GM12801 (cell line): ENCODE results near the gene NUDT4.

Experiments used
- CTCF ChIP-seq: IDR thresholded peaks from one replicate; pipeline ENCODE4 v1.5.1; 2011; ENCODE audit warnings: control low read depth; ENCODE audit not compliant: insufficient read length; ENCODE audit errors: extremely low read depth

NUDT4 gene

GRCh38 chr12:93448796-93449195, 71.1 kb downstream of the NUDT4 start:
- TF ChIP-seq CTCF, result no peak

- TF ChIP-seq CTCF, result no peak
These were observed 71.6 kb downstream of the NUDT4 start for GRCh38 chr12:93449277-93449676.

- TF ChIP-seq CTCF, result no peak
These were observed 73.9 kb downstream of the NUDT4 start for GRCh38 chr12:93451423-93452158.

- no peak for TF ChIP-seq CTCF
These were observed 75.9 kb downstream of the NUDT4 start for GRCh38 chr12:93453633-93454032.

GRCh38 chr12:93456077-93456476, 78.4 kb downstream of the NUDT4 start:
- TF ChIP-seq CTCF, result no peak
